ENCODE data around the gene EAPP. TPM values are rescaled to one million over a fixed set of nuclear protein-coding genes. Genes with fewer than 3 reads are reported as not detected.
"Not testable (repeated sequence)": the region's sequence is repeated elsewhere in the genome, so short reads cannot be mapped to it uniquely, and the experiment has no call there.

EAPP gene
- total RNA-seq, 1 donor = 56.1 TPM

- no peak for TF ChIP-seq CTCF (IDR thresholded peaks at IDR 0.05; ENCODE audit: insufficient read depth, low read length)
These were observed 562 bp downstream of the EAPP start for GRCh38 chr14:34538871-34539406.

GRCh38 chr14:34538096-34538495 is 1.4 kb downstream of the EAPP start:
- peak overlapping the region; percentile 95 for H3K4me3 ChIP-seq (ENCODE audit: low read depth, low read length)
- DNase-seq (ENCODE audit: low read depth) = not testable (repeated sequence)

More at GRCh38 chr14:34538871-34539406, 562 bp downstream of the EAPP start:
- H3K4me3 ChIP-seq (ENCODE audit: low read depth, low read length) = peak overlapping the region; percentile 95
- peak; percentile 16 for DNase-seq (ENCODE audit: low read depth)

GRCh38 chr14:34537677-34538009 is 1.9 kb downstream of the EAPP start:
- TF ChIP-seq CTCF (IDR thresholded peaks at IDR 0.05; ENCODE audit: insufficient read depth, low read length) = no peak
- no peak for DNase-seq (ENCODE audit: low read depth)
- peak overlapping the region; percentile 40 for H3K4me3 ChIP-seq (ENCODE audit: low read depth, low read length)

GRCh38 chr14:34536951-34537676 is 2.4 kb downstream of the EAPP start:
- DNase-seq (ENCODE audit: low read depth) = peak; percentile 69
- H3K4me3 ChIP-seq (ENCODE audit: low read depth, low read length) = peak overlapping the region; percentile 40

GRCh38 chr14:34527591-34527990 is 11.9 kb downstream of the EAPP start:
- no peak for TF ChIP-seq CTCF (IDR thresholded peaks at IDR 0.05; ENCODE audit: insufficient read depth, low read length)
- no peak for DNase-seq (ENCODE audit: low read depth)
- H3K4me3 ChIP-seq (ENCODE audit: low read depth, low read length) = no peak overlapping the region

More at GRCh38 chr14:34536951-34537676, 2.4 kb downstream of the EAPP start:
- TF ChIP-seq CTCF (IDR thresholded peaks at IDR 0.05; ENCODE audit: insufficient read depth, low read length) = no peak

- DNase-seq (ENCODE audit: low read depth); H3K4me3 ChIP-seq (ENCODE audit: low read depth, low read length): not testable (repeated sequence)
These were observed 15.3 kb downstream of the EAPP start for GRCh38 chr14:34524216-34524615.

GRCh38 chr14:34522496-34522895 is 17.0 kb downstream of the EAPP start:
- no peak for DNase-seq (ENCODE audit: low read depth)
- no peak overlapping the region for H3K4me3 ChIP-seq (ENCODE audit: low read depth, low read length)
- no peak for TF ChIP-seq CTCF (IDR thresholded peaks at IDR 0.05; ENCODE audit: insufficient read depth, low read length)

GRCh38 chr14:34521071-34521470 is 18.4 kb downstream of the EAPP start:
- H3K4me3 ChIP-seq (ENCODE audit: low read depth, low read length); DNase-seq (ENCODE audit: low read depth): not testable (repeated sequence)

- not testable (repeated sequence) for H3K4me3 ChIP-seq (ENCODE audit: low read depth, low read length); DNase-seq (ENCODE audit: low read depth)
These were observed 19.1 kb downstream of the EAPP start for GRCh38 chr14:34520304-34520970.
